HUES64 (cell line): ENCODE results near the gene KDM3A.

Experiments
- H3K27ac ChIP-seq: 2 replicates; pipeline ENCODE4 v1.7.0; 2013; ENCODE audit warnings: low read depth, low read length, inconsistent platforms
- H3K27me3 ChIP-seq: 2 replicates; pipeline ENCODE4 v1.6.1; 2013; ENCODE audit warnings: mild to moderate bottlenecking, low read length; ENCODE audit not compliant: insufficient read depth
- H3K36me3 ChIP-seq: 2 replicates; pipeline ENCODE4 v1.6.1; 2013; ENCODE audit warnings: mild to moderate bottlenecking, low read length; ENCODE audit not compliant: insufficient read depth
- H3K4me1 ChIP-seq: 2 replicates; pipeline ENCODE4 v1.6.1; 2013; ENCODE audit warnings: mild to moderate bottlenecking, low read length, moderate library complexity; ENCODE audit not compliant: insufficient read depth
- H3K4me3 ChIP-seq: 2 replicates; pipeline ENCODE4 v1.5.1; 2013; ENCODE audit warnings: mild to moderate bottlenecking, low read length, moderate library complexity
- H3K9ac ChIP-seq: 2 replicates; pipeline ENCODE4 v1.6.1; 2013; ENCODE audit warnings: mild to moderate bottlenecking, low read depth, low read length
- H3K9me3 ChIP-seq: 2 replicates; pipeline ENCODE4 v1.6.1; 2013; ENCODE audit warnings: low read depth, low read length; ENCODE audit not compliant: insufficient read depth
- WGBS: fragments of 150-250, 120-280 bp; methylation state at CpG from one replicate; pipeline ENCODE4 v1.1.7; 2013; ENCODE audit warnings: missing lambda C conversion rate; 5-methylcytosine and 5-hydroxymethylcytosine counted together

Gene KDM3A

DNA sequence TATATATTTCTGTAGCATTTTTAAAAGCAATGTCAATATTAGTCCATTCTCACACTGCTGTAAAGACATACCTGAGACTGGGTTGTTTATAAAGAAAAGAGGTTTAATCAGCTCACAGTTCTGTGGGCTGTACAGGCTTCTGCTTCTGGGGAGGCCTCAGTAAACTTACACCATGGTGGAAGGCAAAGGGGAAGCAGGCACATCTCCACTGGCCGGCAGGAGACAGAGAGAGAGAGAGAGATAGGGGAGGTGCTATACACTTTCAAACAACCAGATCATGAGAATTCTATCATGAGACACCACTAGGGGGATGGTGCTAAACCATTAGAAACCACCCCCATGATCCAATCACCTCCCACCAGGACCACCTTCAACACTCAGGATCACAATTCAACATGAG lies 79.0 kb downstream of the KDM3A start:
- no peak overlapping the region for H3K27ac ChIP-seq
- H3K9me3 ChIP-seq, result peaks cover 9% of the 10 kb centered on the region
- H3K4me1 ChIP-seq, result no peaks in the 10 kb centered on the region
- WGBS, result no CpG with 5 or more reads among the region's 1 CpG
- no peak overlapping the region for H3K4me3 ChIP-seq
- H3K27me3 ChIP-seq, result no peaks in the 10 kb centered on the region
- H3K36me3 ChIP-seq, result peaks cover 5% of the 10 kb centered on the region; the same call in 1 of the 2 replicates
- H3K9ac ChIP-seq, result no peak overlapping the region

DNA sequence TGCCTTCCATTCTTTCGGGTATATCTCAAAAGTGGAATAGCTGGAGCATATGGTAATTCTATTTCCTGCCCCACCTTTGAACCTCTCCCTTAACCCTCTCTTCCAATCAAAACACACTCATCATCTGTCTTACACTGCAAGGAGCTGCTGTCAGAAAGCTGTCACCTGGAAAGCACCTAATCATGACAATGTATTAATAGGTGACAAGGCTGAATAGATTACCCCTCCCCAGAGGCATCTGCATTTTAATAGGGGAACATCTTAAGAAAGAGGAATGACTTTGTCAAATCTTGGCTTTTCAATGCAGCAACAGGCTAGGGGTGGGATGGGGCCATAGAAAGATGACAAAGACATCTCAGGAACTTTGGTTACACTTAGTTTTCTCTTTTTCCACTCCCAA lies 80.8 kb downstream of the KDM3A start:
- H3K36me3 ChIP-seq, result peaks cover 8% of the 10 kb centered on the region; the same call in 1 of the 2 replicates
- WGBS, result 100% methylated on average over 1 of the region's 1 CpG
- no peak overlapping the region for H3K27ac ChIP-seq
- H3K9me3 ChIP-seq, result peaks cover 9% of the 10 kb centered on the region
- no peaks in the 10 kb centered on the region for H3K4me1 ChIP-seq
- no peak overlapping the region for H3K4me3 ChIP-seq
- H3K9ac ChIP-seq, result no peak overlapping the region
- H3K27me3 ChIP-seq, result no peaks in the 10 kb centered on the region

DNA sequence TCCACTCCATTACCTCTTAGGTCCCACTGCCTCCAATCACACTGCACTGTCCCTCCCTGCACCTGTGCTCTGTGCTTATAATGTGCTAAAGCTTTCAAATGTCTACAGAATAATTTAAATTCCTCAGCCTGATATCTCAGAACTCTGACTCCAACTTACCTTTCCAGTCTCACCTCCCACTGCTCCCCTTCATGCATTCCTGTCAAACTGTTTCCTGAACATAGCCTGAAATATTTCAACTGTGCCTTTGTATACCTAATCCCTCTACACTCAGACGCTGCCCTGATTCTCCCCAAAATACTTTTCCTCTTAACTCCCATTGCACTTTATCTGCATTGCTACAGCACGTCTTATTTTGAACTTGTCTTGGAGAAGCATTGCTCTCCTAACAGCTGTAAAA lies 81.5 kb downstream of the KDM3A start:
- Histone ChIP-seq H3K27me3 (no peaks in the 10 kb centered on the region), H3K27ac (no peak overlapping the region), H3K4me3 (no peak overlapping the region), H3K36me3 (peaks cover 14% of the 10 kb centered on the region; the same call in 1 of the 2 replicates), H3K4me1 (no peaks in the 10 kb centered on the region), H3K9ac (no peak overlapping the region), H3K9me3 (peaks cover 9% of the 10 kb centered on the region)
- 92% methylated on average over 2 of the region's 2 CpGs for WGBS

- Histone ChIP-seq H3K4me1 (no peaks in the 10 kb centered on the region), H3K36me3 (peaks cover 14% of the 10 kb centered on the region; the same call in 1 of the 2 replicates), H3K9ac (no peak overlapping the region), H3K27me3 (no peaks in the 10 kb centered on the region), H3K27ac (no peak overlapping the region), H3K9me3 (peaks cover 9% of the 10 kb centered on the region), H3K4me3 (no peak overlapping the region)
- 100% methylated on average over 1 of the region's 4 CpGs for WGBS
Measured at GRCh38 chr2:86523491-86523890, 82.3 kb downstream of the KDM3A start.

GRCh38 chr2:86525421-86526340 lies 84.5 kb downstream of the KDM3A start:
- H3K9ac ChIP-seq, result no peak overlapping the region
- no peak overlapping the region for H3K27ac ChIP-seq
- no peaks in the 10 kb centered on the region for H3K27me3 ChIP-seq
- no peak overlapping the region for H3K4me3 ChIP-seq
- H3K9me3 ChIP-seq, result peaks cover 3% of the 10 kb centered on the region
- 94% methylated on average over 10 of the region's 11 CpGs for WGBS
- peaks cover 15% of the 10 kb centered on the region; the same call in 1 of the 2 replicates for H3K36me3 ChIP-seq
- no peaks in the 10 kb centered on the region for H3K4me1 ChIP-seq

DNA sequence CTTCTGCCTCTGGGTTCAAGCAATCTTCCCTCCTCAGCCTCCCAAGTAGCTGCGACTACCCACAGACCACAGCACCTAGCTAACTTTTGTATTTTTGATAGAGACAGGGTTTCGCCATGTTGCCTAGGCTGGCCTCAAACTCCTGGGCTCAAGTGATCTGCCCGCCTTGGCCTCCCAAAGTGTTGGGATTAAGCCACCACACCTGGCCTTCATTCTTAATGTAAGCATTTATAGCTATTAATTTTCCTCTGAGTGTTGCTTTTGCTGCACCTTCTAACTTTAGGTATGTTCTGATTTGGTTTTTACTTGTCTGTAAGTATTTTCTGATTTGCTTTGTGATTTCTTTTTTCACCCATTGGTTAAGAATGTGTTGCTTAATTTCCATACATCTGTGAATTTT lies 92.4 kb downstream of the KDM3A start:
- WGBS, result 95% methylated on average over 3 of the region's 3 CpGs
- Histone ChIP-seq H3K4me1 (no peaks in the 10 kb centered on the region), H3K27me3 (no peaks in the 10 kb centered on the region), H3K9me3 (peaks cover 41% of the 10 kb centered on the region), H3K9ac (no peak overlapping the region), H3K27ac (no peak overlapping the region), H3K4me3 (no peak overlapping the region), H3K36me3 (peaks cover 7% of the 10 kb centered on the region; the same call in 1 of the 2 replicates)

DNA sequence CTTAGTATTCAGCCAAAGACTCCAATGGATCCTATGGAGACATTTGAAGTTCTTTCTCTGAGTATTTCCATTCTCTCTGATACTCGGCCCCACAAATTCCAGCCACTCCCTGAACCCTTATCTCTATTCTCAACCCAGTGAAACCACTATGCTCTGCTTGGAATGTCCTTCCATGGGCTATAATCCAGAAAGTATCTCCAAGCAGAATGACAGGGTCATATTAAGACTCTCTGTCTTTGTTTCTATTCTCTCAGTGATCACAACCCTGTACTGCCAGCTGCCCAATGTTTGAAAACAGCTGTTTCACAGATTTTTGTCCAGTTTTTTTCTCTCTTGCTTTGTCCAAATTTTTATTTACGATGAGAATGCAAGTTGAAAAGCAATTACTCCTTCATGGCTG lies 100.2 kb downstream of the KDM3A start:
- Histone ChIP-seq H3K4me1 (no peaks in the 10 kb centered on the region), H3K27ac (no peak overlapping the region), H3K4me3 (no peak overlapping the region), H3K9me3 (peaks cover 51% of the 10 kb centered on the region), H3K9ac (no peak overlapping the region), H3K27me3 (no peaks in the 10 kb centered on the region), H3K36me3 (peaks cover 8% of the 10 kb centered on the region; the same call in 1 of the 2 replicates)
- 95% methylated on average over 1 of the region's 2 CpGs for WGBS
